KG1 (cell line): ENCODE data around the gene NPTX2.

ENCODE experiments used
- DNase-seq: peaks from one replicate; lab custom pipeline; 2025; lab: John Stamatoyannopoulos, UW

NPTX2 gene

DNA sequence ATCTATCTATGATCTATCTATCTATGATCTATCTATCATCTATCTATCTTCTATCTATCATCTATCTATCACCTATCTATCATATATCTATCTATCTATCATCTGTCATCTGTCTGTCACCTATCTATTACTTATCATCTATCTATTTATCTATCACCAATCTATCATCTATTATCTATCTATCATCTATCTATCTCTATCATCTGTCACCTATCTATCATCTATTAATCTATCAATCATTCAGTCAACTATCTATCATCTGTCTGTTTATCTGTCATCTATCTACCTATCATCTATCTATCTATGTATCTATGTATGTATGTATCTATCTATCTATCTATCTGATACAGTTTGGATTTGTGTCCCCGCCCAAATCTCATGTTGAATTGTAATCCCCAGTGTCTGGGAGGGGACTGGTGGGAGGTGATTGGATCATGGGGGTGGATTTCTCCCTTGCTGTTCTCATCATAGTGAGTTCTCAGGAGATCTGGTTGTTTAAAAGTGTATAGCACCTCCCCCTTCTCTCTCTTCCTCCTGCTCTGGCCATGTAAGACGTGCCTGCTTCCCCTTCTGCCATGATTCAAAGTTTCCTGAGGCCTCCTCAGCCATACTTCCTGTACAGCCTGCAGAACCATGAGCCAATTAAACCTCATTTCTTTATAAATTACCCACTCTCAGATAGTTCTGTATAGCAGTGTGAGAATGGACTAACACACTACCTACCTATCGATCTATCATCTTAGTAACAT is 37.6 kb downstream of the NPTX2 start:
- no peak for DNase-seq

DNA sequence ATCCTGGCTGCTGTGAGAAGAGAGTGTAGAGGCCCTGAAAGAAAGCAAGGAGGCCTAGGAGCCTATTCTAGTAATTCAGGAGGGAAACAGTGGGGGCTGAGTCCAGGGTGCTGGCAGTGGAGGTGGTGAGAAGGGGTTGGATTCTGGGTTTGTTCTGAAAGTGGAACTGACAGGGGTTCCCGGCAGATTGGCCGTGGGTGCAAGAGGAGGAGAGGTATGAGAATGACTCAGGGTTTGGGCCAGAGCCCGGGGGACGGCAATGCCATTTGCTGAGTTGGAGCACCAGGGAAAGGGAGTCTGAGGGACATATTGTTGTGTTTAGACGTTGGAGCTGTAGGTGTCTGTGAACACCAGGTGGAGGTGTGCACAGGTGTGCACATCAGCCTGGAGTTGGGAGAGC is 38.5 kb downstream of the NPTX2 start:
- DNase-seq: no peak

DNA sequence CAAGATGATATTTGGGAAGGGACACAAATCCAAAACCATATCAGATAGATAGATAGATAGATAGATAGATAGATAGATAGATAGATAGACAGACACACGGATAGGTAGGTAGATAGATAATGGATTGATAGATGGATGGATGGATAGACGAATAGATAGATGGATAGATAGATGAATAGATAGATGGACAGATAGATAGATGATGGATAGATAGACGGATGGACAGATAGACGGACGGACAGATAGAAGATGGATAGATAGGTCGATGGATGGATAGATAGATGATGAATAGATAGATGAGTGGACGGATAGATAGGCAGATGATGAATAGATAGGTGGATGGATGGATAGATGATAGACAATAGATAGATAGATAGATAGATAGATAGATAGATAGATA is 39.8 kb downstream of the NPTX2 start:
- DNase-seq: no peak

DNA sequence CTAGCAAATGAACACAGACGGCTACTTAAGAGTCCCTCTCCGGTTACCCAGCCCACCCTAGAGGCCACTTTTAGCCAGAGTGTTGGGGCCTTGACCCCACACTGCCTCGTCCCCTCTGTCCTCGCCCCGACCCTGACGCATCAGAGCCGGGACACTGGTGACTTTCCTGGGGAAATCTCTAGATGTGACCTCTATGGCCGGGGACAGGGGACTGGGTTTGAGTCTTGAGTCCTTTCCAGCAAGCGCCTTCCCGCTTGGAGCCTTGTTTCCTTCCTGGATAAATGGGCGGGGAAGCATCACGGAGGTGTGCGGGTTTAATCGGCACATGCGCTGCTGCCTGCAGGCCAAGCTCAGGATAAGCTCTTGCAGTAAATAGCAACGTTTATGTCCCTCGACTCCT is 40.7 kb downstream of the NPTX2 start:
- no peak for DNase-seq

DNA sequence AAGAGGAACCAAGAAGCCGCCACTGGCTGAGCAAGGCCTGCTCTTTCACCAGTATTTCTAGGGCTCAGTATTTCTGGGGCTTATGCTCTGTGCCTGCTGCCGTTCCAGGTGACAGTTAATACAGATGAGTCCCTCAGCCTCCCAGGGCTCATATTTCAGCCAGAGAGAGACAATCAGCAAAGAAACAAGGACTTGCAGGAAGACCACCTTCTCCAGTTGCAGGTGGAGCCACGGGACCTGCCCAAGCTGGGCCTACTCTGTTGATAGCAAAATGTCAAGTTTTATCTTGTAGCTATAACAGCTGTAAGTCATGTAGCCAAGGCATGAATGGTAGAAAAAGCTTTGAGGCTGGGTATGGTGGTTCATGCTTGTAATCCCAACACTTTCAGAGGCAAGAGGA is 42.7 kb downstream of the NPTX2 start:
- DNase-seq: no peak

DNA sequence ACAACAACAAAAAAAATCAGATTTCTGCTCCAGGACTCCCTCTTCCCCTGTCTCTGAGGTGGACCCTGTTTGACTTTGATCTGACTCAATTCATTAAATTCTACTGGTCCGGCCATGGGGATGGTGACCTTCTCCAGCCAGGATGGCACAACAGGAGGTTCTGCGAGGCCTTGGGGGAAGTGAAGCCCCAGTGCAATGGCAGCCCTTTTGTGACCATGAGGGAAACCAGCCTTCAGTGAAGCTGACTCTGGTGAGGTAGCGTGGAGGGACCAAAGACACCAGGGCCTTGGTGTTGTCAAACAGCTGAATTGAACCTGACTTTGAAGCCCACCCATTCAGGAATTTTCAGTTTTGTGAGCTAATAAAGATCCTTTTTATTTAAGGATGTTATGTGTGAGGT is 44.5 kb downstream of the NPTX2 start:
- DNase-seq: no peak

DNA sequence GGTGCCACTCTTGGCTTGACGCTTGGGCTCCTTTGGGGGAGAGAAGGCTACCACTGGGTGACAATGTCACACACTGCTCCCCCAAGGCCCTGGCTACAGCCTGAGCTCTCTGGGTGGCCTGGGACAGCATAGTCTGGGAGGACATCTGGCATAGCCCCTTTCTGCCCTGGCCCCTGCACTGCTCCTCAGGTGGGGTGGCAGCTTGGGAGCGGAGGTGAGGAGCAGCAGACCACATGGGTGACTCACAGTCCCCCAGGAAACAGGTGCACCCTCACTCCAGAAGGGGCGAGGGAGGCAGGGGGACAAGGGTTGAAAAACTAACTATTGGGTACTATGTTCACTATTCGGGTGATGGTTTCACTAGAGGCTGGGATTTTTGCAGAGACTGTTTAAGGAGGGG is 45.2 kb downstream of the NPTX2 start:
- DNase-seq: no peak

DNA sequence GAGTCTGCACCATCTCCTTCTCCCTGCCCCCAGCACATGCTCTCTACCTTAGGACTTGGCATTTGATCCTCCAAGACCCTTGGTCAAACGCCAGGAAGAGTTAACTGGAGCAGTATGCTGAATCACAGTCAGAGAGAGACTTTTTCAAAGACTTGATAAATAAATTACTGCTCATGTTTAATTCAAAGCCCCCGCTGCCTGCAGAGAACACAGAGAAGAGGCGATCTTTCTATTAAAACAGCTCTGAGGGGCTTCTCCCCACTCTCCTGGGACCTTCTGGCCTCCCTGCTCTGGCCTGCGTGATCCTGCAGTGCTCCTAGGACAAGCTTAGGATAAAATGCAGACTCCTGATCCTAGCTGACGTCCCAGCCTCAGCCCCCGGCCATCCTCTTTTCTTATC is 47.8 kb downstream of the NPTX2 start:
- DNase-seq: no peak

DNA sequence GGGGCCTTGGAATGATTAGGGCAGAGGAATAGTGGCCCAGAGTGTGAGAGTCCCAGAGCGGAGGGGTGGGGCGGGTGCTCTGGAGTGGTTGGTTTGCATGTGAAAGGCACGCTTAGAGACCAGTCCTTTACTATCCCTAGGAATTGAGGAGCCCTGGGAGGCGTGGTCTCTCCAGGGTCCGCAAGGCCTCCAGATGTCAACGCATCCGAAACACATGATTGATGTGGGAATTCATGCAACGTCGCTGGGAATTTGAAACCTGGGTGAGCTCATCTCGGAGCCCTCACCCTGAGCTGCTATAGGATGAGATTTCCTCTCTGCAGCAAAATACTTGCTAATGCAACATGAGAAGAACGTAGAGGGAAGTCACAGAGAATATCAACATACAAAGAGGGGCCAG is 51.2 kb downstream of the NPTX2 start:
- no peak for DNase-seq

DNA sequence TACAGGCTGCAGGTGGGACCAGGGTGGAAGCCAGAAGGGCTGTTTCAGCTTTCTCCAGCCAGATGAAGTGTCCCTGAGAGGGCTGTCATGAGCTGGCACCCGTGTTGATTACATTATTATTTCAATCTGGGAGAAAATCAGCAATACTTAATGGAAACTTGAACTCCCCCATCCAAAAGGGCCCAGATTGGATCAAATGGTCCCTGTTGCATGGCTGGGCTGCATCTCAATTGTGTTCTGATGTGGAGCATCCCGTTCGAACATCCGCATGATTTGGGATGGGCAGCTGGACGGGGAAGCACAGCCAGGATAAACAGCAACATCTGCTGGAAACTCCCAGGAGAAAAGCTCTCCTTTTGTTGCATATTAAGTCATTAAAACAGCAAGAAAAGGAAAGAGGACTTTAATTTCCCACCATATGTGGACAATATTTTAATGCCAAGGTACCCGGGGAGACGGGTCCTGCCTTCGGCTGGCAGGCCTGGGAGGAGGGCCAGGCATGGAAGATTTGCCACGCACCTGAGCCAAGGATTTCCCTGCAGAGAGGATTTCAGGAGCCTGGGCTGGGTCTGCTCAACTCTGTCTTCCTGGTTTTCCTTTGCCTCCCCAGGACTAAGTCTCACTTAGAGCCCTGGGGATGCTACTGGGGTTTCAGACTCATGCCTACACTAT is 52.4 kb downstream of the NPTX2 start:
- no peak for DNase-seq

DNA sequence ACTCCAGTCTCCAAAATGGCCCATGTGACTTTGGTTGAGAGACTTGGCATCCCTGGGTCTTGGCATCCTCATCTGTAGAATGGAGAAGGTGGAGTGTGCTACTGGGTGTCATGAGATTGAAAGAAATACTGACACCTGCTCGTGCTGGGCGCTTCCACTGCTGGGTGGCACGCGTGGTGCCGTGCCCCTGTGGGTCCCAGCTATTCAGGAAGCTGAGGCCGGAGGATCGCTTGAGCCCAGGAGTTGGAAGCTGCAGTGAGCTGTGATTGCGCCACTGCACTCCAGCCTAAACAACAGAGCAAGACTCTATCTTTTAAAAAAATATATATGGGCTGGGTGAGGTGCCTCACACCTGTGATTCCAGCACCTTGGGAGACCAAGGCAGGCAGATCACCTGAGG is 53.1 kb downstream of the NPTX2 start:
- DNase-seq: no peak

DNA sequence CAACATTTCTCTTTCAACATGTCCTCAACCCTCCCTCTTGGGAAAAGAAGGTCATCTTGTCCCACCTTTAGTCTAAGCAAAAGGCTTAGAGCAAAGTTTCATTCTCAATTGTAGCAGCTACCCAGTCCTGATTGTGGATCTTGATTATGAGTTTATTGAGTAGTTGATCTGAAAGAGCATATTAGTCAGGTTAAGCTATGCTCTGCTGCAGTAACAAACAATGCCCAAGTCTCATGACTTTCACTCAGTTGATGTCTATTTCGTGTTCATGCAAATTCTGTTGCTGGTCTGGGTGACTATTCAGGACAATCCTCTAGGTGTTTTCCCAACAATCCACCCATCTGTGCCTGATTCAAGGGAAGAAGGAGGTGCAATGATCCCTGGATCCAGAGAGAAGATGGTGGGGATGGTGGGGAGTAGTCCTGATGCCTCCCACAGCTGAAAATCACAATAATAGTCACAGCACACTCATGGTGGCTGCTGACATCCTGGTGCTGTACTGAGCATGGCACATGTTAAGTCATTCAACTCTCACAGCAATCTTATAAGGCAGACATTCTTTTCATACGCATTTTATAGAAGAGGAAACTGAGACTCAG is 54.7 kb downstream of the NPTX2 start:
- DNase-seq: no peak

DNA sequence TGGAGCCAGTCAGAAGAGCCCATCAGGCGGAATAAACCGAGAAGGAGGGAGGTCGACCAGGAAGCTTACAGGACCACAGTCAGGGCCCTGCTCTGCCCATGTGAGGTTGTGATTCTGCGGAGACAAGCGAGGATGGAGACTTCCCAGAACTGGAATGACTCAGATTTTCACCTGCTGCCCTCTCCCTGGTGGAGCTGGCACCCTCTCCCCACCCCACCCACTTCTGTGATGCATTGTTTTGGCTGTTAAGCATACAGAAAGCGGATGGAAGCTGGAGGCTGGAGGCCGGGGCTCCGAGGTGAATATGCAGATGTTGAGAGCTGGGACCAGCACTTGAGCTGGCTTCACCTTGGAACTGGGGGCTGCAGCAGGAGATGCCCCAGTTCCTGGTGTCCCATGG is 57.4 kb downstream of the NPTX2 start:
- DNase-seq: no peak

DNA sequence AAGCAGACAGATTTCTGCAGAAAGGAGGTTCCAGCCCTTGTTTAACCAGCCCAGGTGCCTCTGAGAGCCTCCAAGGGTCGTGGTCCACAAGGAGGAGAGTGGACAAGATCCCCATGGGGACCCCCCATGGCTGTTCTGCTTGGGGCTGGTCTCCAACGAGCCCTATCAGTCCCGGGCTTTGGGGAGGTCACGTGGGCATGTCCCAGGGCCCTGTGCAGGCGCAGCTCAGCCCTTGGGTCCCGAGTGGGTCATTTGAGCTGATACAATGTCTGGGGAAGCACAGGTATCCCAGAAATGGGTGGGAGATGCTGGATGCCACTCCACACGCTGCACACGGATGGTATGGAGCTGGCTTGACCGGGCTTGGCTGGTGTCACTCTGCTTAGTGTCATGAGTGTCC is 57.8 kb downstream of the NPTX2 start:
- DNase-seq: no peak

DNA sequence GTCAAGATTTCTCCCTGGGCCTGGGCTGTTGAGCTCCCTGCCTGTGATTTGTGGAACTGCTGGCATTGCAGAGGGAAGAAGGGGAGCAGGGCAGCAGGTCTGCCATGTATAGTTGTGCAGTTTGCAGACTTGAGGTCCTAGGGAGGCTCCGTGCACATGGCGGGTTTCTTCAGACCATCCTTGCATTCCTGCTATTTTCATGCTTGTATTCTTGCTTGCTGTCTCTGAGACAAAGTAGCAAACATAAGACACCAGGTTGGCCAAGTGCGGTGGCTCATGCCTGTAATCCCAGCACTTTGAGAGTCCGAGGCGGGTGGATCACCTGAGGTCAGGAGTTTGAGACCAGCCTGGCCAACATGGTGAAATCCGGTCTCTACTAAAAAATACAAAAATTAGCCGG is 61.1 kb downstream of the NPTX2 start:
- no peak for DNase-seq
